ENCODE data around the gene ABLIM2. TPM values are rescaled to one million over a fixed set of nuclear protein-coding genes. Genes with fewer than 3 reads are reported as not detected.

ABLIM2 gene
- total RNA-seq, 1 donor from 2014 or later = 3.5 TPM

- H3K4me1 Mint-ChIP-seq = peaks cover 14% of the 10 kb centered on the region
- TF ChIP-seq CTCF (IDR thresholded peaks at IDR 0.05; ENCODE audit: unreplicated experiment) = no peak
- H3K4me3 Mint-ChIP-seq = no peak overlapping the region
- H3K27me3 Mint-ChIP-seq (ENCODE audit: low read depth) = no peaks in the 10 kb centered on the region
- H3K27ac Mint-ChIP-seq = no peak overlapping the region
- peaks cover 4% of the 10 kb centered on the region for H3K9me3 Mint-ChIP-seq
- no peak for DNase-seq (ENCODE audit: low spot score in 2 of 2, unreplicated experiment in 2 of 2)
- peaks cover 2% of the 10 kb centered on the region for H3K36me3 Mint-ChIP-seq
These were observed 172.6 kb downstream of the ABLIM2 start for GRCh38 chr4:7985891-7986441.

GRCh38 chr4:7985072-7985471 lies 173.5 kb downstream of the ABLIM2 start:
- no peak for TF ChIP-seq CTCF (IDR thresholded peaks at IDR 0.05; ENCODE audit: unreplicated experiment)
- Mint-ChIP-seq H3K9me3 (peaks cover 4% of the 10 kb centered on the region), H3K27ac (no peak overlapping the region), H3K4me1 (peaks cover 15% of the 10 kb centered on the region), H3K27me3 (ENCODE audit: low read depth) (no peaks in the 10 kb centered on the region), H3K36me3 (peaks cover 2% of the 10 kb centered on the region), H3K4me3 (no peak overlapping the region)
- DNase-seq (ENCODE audit: low spot score in 2 of 2, unreplicated experiment in 2 of 2) = no peak

GRCh38 chr4:7984286-7984925 lies 174.2 kb downstream of the ABLIM2 start:
- no peak overlapping the region for H3K4me3 Mint-ChIP-seq
- H3K36me3 Mint-ChIP-seq = no peaks in the 10 kb centered on the region
- no peak for DNase-seq (ENCODE audit: low spot score in 2 of 2, unreplicated experiment in 2 of 2)
- no peak for TF ChIP-seq CTCF (IDR thresholded peaks at IDR 0.05; ENCODE audit: unreplicated experiment)
- H3K27me3 Mint-ChIP-seq (ENCODE audit: low read depth) = no peaks in the 10 kb centered on the region
- H3K4me1 Mint-ChIP-seq = peaks cover 22% of the 10 kb centered on the region
- H3K27ac Mint-ChIP-seq = no peak overlapping the region
- H3K9me3 Mint-ChIP-seq = peaks cover under 1% of the 10 kb centered on the region

GRCh38 chr4:7983296-7983695 lies 175.3 kb downstream of the ABLIM2 start:
- Mint-ChIP-seq H3K27me3 (ENCODE audit: low read depth) (no peaks in the 10 kb centered on the region), H3K9me3 (no peaks in the 10 kb centered on the region), H3K36me3 (no peaks in the 10 kb centered on the region), H3K4me1 (peaks cover 33% of the 10 kb centered on the region), H3K4me3 (no peak overlapping the region), H3K27ac (no peak overlapping the region)
- no peak for TF ChIP-seq CTCF (IDR thresholded peaks at IDR 0.05; ENCODE audit: unreplicated experiment)
- no peak for DNase-seq (ENCODE audit: low spot score in 2 of 2, unreplicated experiment in 2 of 2)

GRCh38 chr4:7981738-7982394 lies 176.7 kb downstream of the ABLIM2 start:
- no peak for TF ChIP-seq CTCF (IDR thresholded peaks at IDR 0.05; ENCODE audit: unreplicated experiment)
- Mint-ChIP-seq H3K4me1 (peaks cover 39% of the 10 kb centered on the region), H3K27ac (no peak overlapping the region), H3K9me3 (no peaks in the 10 kb centered on the region), H3K4me3 (no peak overlapping the region), H3K27me3 (ENCODE audit: low read depth) (no peaks in the 10 kb centered on the region), H3K36me3 (no peaks in the 10 kb centered on the region)
- DNase-seq (ENCODE audit: low spot score in 2 of 2, unreplicated experiment in 2 of 2) = no peak

Measured in mesothelial cell of epicardium (in vitro differentiated cells).